Colonic mucosa (tissue), 4 donors: ENCODE data around the gene SLIT1. TPM values are rescaled to one million over a fixed set of nuclear protein-coding genes. Genes with fewer than 3 reads are reported as not detected.

ENCODE experiments used
- DNase-seq: peaks from one replicate; pipeline ENCODE4 v3.0.0-alpha.2; 2020
- H3K27ac ChIP-seq: fragments of 200-600 bp; one replicate; pipeline ENCODE4 v1.8.0; 2021
- H3K27me3 ChIP-seq: fragments of 200-600 bp; one replicate; pipeline ENCODE4 v1.8.0; 2021
- H3K36me3 ChIP-seq: fragments of 200-600 bp; one replicate; pipeline ENCODE4 v1.8.0; 2021
- H3K4me1 ChIP-seq: fragments of 200-600 bp; one replicate; pipeline ENCODE4 v1.8.0; 2021; ENCODE audit warnings: mild to moderate bottlenecking
- H3K4me3 ChIP-seq: fragments of 200-600 bp; one replicate; pipeline ENCODE4 v1.8.0; 2021
- H3K9ac ChIP-seq, 2 donors: one replicate each; pipeline ENCODE4 v1.7.0; 2013; ENCODE audit warnings: control low read depth in 2 of 2, low read depth in 2 of 2, low read length in 2 of 2
- H3K9me3 ChIP-seq: fragments of 200-600 bp; one replicate; pipeline ENCODE4 v1.8.0; 2021
- CTCF ChIP-seq: fragments of 200-600 bp; IDR thresholded peaks from one replicate; pipeline ENCODE4 v1.8.0; 2022; ENCODE audit warnings: antibody characterized with exemption, mild to moderate bottlenecking
- intact Hi-C: fragments of 100-400 bp; cut with DNase I; formaldehyde crosslinking; loops from one replicate; pipeline ENCODE4 v1.14.1; 2022
- total RNA-seq, 2 donors: library from RNA; stranded (reverse); fragmentation: NEBNext Ultra II Directional in 1 of 2; extraction: Animal tissue kit (Norgen Biotek cat#: 25700) in 1 of 2; gene quantifications; one replicate each; pipeline ENCODE4 v1.2.1, GENCODE V29; 2021
- donor health status: healthy.
- donor health status: DM: no; HTN: no; CAD: no.
- donor health status: DM: no; HTN: no; CAD: no.

SLIT1 gene
- total RNA-seq, 2 donors from 2014 or later: 0.17 to 0.24 TPM

- H3K36me3 ChIP-seq: no peaks in the 10 kb centered on the region
- H3K27me3 ChIP-seq: no peaks in the 10 kb centered on the region
- no peak for TF ChIP-seq CTCF
- no peak overlapping the region for H3K27ac ChIP-seq
- no peak overlapping the region for H3K9ac ChIP-seq
- DNase-seq: no peak
- no peaks in the 10 kb centered on the region for H3K4me1 ChIP-seq
- intact Hi-C loops: no loop called here
- H3K9me3 ChIP-seq: no peaks in the 10 kb centered on the region
- H3K4me3 ChIP-seq: no peak overlapping the region
These were observed 129.6 kb downstream of the SLIT1 start for GRCh38 chr10:97056003-97056630.

DNA sequence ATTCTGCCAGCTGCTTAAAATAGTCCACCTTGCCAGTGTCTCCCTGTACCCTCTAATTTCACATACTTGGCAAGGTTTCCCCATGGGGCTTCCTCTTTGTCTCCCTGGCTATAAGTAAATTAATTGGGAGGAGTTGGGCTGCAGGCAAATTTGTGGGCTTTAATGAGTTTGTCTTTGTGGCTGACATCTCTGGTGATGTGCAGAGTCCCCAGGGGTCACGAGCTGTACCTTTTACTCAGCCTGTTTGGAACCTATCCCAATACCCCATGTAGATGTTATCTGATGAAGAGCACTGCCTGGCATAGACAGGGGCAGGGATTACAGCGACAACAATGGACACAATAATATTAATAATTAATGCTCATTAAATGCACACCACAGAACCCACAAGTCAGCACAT is 132.5 kb downstream of the SLIT1 start:
- Histone ChIP-seq H3K9ac (no peak overlapping the region), H3K4me3 (no peak overlapping the region), H3K4me1 (no peaks in the 10 kb centered on the region), H3K9me3 (no peaks in the 10 kb centered on the region), H3K27me3 (no peaks in the 10 kb centered on the region), H3K27ac (no peak overlapping the region), H3K36me3 (no peaks in the 10 kb centered on the region)
- intact Hi-C loops: no loop called here
- no peak for DNase-seq
- no peak for TF ChIP-seq CTCF

DNA sequence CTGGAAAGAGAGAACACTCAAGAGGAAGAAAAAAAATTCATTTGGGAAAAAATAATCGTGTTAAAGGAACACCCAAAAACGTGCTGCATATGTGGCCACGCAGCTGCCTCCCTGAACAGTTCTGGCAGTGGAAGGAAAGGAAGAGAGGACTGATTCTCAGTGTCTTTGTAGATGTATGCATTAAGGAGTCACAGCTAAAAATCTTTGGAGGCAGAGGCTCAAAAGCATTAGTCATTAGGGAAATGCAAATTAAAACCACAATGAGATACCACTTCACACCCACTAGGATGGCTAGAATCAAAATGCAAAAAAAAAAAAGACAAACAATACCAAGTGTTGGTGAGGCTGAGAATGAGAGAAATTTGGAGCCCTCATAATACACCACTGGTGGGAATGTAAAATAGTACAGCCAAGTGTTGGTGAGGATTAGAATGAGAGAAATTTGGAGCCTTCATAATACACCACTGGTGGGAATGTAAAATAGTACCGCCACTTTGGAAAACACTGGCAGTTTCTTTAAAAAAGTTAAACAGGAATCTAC is 134.7 kb downstream of the SLIT1 start:
- no peaks in the 10 kb centered on the region for H3K9me3 ChIP-seq
- H3K36me3 ChIP-seq: no peaks in the 10 kb centered on the region
- no peak for DNase-seq
- no peak overlapping the region for H3K4me3 ChIP-seq
- H3K27ac ChIP-seq: no peak overlapping the region
- no peak for TF ChIP-seq CTCF
- no peaks in the 10 kb centered on the region for H3K4me1 ChIP-seq
- intact Hi-C loops: no loop called here
- H3K9ac ChIP-seq: no peak overlapping the region
- H3K27me3 ChIP-seq: no peaks in the 10 kb centered on the region

DNA sequence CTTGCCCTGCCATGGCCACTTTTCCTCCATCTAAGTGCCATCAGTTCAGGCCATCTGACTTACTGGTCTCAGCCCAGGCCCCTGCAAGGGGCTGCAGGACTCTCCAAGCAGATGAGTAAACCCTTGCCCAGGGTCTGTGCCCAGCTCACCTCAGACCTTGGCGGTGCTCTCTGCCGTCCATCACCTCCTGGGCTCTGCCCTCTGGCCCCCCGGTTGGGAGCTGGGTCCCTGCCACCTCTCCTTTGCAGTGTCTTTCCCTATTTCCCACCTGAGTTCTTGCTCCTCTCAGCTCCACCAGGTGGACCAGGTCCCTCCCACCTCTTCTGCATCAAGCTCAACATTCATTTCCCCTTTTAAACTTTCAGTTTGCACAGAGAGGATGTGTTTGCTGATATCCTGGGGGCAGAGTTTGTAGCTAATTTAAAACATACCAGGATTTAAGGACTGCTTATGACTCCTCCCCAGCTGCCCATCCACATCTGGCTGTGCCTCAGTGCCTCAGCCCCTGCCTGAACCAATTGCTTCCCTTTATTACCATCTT is 135.5 kb downstream of the SLIT1 start:
- DNase-seq: no peak
- TF ChIP-seq CTCF: no peak

GRCh38 chr10:97049670-97050069 is 136.1 kb downstream of the SLIT1 start:
- DNase-seq: no peak
- no peaks in the 10 kb centered on the region for H3K36me3 ChIP-seq
- H3K27me3 ChIP-seq: no peaks in the 10 kb centered on the region
- H3K4me1 ChIP-seq: no peaks in the 10 kb centered on the region
- intact Hi-C loops: no loop called here
- H3K4me3 ChIP-seq: no peak overlapping the region
- no peak overlapping the region for H3K9ac ChIP-seq
- no peaks in the 10 kb centered on the region for H3K9me3 ChIP-seq
- no peak overlapping the region for H3K27ac ChIP-seq
- TF ChIP-seq CTCF: no peak

More for the DNA sequence above, 135.5 kb downstream of the SLIT1 start:
- Histone ChIP-seq H3K36me3 (no peaks in the 10 kb centered on the region), H3K9me3 (no peaks in the 10 kb centered on the region), H3K27me3 (no peaks in the 10 kb centered on the region), H3K27ac (no peak overlapping the region), H3K9ac (no peak overlapping the region), H3K4me3 (no peak overlapping the region), H3K4me1 (no peaks in the 10 kb centered on the region)
- intact Hi-C loops: no loop called here
